ENCODE measurements around the gene PVRIG.
"Not testable (repeated sequence)": the region's sequence is repeated elsewhere in the genome, so short reads cannot be mapped to it uniquely, and the experiment has no call there.

Gene PVRIG

DNA sequence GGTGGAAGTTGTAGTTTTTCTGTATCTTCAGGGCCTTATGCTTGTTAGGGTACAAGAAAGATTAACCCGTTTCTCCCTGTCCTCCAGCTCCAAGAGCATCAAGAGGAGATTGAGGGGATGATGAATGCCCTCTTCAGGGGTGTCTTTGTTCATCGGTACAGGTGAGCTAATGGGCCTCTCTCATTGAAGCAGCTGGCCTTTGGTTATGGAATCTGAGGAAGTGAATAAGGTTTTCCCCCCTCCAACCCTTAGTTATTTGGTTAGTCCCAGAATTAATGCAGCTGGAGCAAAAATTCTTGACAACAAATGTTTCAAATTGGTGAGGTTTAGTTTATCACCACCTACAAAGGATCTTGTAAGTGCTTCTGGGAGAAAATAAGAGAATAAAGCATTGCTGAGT, 24.5 kb upstream of the PVRIG start:
- DNase-seq (ENCODE audit: low read depth, low spot score) = no peak

DNA sequence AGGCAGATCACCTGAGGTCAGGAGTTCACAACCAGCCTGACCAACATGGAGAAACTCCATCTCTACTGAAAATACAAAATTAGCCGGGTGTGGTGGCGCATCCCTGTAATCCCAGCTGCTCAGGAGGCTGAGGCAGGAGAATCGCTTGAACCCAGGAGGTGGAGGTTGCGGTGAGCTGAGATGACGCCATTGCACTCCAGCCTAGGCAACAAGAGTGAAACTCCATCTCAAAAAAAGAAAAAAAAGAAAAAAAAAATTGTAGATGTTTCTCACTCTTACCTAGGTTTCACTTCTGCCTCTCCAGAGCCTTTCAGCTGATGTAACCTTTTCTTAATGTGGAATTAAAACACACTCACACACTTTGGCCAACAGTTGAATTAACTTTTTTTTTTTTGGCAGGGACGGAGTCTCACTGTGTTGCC, 23.8 kb upstream of the PVRIG start:
- not testable (repeated sequence) for DNase-seq (ENCODE audit: low read depth, low spot score)

DNA sequence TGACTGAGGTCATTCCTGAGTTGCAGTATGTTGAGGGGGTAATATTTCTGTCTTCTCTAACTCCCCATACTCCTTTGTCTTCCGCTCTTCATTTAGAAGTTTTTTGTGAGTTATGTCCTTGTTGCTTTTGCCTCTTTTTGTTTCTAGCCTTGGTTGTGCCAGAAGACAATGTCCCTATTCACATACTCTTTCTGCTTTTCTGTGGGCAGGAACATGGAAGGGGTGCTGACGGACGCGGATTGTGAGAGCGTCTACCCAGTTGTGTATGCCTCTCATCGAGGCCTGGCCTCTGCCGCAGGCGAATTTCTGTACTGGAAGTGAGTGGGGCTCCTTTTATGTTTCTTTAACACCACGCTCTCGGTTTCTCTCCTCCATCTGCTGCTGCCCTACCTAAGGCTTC, 21.5 kb upstream of the PVRIG start:
- DNase-seq (ENCODE audit: low read depth, low spot score) = no peak

DNA sequence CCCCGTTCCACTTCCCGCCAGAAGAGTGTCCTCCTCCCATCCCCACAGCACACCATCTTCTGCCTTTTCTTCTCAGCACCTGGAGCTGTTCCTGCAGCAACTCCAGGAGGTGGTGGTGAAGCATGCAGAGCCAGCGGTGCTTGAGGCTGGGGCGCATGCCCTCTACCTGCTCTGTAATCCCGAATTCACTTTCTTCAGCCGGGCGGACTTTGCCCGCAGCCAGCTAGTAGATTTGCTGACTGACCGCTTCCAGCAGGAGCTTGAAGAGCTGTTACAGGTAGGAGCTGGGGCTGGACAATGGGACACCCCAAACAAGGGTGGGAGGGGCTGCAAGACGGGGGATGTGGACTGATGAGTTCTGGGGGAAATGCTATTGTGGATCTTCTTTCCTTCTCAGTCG, 19.1 kb upstream of the PVRIG start:
- DNase-seq (ENCODE audit: low read depth, low spot score) = no peak

DNA sequence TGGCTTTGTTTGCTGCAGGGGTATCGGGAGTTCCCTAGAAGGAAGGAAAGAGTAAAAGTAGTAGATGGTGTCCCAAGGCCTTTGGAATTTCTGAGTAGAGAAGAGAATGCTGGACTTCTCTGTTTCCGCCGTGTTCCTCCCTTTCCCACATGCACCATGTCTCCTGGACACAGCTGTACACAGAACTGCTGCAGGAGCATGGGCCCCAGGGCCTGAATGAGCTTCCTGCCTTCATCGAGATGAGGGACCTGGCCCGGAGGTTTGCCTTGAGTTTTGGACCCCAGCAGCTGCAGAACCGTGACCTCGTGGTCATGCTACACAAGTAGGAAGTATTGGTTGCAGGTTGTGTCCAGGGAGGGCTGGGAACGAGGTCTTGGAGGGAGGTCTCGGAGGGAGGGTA, 15.3 kb upstream of the PVRIG start:
- DNase-seq (ENCODE audit: low read depth, low spot score) = no peak

DNA sequence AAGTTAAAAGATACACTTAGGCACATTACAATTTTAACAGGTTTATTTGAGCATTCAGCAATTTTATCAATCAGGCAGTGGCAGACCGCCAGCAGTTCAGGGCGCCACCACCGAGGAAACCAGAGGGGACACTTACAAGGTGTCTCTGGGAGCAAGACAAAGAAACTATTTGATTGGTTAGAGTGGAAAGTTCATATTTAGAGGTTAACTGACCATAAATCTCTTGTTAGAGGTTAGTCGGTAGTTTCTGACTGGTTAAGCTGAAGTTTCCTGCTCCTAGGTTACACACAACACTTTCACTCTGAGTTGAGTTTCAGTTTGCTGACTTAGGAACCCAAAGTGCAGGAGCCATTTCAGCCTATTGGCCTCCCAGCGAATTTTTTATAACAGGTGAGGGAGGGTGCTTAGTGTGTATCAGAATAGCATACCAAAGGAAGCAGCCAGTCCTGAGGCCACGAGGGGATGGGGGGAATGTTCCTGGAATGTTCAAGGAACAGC, 10.8 kb upstream of the PVRIG start:
- no peak for DNase-seq (ENCODE audit: low read depth, low spot score)

DNA sequence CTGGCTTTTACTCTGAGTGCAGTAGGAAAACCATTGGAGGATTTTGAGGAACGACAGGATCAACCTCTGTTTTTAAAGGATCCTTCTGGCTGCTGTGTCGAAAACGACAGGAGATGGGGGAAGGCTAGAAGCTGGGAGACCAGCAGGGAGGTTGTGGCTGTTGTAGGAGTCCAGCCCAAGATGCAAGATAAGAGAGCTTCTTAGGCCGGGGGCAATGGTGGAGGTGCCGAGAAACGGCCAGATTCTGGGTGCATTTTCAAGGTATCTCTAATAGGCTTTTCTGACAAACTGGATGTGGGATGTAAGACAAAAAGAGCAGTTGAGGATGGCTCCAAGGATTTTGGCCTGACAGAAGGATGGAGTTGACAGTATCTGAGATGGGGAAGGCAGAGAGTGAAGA, 10.3 kb upstream of the PVRIG start:
- DNase-seq (ENCODE audit: low read depth, low spot score) = no peak

DNA sequence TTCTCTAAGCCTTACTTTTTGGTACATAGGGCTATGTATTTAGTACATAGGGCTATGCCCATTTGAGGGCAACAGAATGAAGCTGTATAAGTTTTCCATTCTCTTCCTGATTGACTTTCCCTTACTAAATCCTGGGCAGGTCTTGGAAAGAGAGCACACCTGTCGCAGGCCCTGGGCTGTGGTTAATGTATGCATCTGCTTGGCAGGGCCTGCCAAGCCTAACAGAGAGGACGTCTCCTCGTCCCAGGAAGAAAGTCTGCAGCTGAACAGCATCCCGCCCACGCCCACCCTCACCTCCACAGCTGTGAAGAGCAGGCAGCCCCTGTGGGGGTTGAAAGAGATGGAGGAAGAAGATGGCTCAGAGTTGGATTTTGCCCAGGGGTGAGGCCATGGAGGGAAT, 8.9 kb upstream of the PVRIG start:
- no peak for DNase-seq (ENCODE audit: low read depth, low spot score)

DNA sequence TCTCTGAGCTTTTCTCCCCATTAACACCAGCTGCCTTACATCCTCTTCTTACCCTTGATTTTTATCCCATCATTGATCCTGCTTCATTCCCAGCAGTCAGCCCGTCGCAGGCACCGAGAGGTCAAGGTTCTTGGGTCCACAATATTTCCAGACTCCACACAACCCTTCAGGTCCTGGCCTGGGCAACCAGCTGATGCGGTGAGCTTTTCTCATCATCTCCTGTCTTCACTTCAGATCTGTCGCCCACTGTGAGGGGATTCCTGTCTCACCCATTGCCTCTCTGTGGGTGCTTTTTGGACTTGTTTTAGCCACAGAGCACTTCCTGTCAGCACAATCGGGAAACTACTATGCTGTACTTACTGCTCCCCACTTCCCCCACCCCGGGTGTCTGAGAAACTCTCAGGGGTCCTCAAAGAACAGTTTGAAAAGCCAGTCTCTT, 8.4 kb upstream of the PVRIG start:
- no peak for DNase-seq (ENCODE audit: low read depth, low spot score)

DNA sequence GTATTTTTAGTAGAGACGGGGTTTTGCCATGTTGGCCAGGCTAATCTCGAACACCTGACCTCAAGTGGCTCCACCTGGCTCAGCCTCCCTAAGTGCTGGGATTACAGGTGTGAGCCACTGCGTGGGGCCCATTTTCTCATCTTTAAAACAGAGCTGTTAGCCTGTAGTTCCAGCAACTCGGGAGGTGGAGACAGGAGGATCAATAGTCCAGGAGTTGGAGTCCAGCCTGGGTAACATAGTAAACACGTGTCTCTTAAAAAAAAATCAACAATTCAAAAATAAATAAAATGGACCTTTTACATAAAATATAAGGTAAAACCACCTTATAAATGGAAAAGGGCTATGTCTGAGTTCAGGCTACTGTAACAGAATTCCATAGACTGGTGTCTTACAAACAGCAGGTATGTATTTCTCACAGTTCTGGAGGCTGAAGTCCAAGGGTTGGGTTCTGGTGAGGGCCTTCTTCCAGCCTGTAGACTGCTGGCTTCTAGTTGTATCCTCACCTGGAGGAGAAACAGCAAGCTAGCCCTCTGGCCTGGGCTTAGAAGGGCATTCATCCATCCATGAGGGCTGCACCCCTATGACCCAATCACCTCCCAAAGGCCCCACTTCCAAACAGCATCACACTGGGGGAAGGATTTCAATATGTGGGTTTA, 7.0 kb upstream of the PVRIG start:
- DNase-seq (ENCODE audit: low read depth, low spot score) = no peak

DNA sequence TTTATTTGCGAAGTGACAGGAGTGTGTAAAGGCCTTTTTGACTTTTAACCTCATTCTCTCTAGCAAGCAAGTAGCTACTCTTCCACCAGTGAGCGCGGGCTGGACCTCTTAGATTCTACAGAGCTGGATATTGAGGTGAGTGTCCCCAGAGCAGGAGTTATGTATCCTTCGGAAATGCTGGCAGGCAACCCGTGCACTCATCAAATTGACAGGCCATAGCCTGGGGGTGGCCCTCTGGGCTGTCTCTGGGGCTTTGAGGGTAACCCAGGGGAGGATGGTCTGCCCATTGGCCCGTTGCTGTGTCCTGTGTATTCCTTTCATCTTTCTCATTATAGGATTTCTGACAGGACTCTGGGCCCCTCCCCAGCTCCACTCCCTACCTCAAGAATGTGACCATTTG, 6.1 kb upstream of the PVRIG start:
- no peak for DNase-seq (ENCODE audit: low read depth, low spot score)

DNA sequence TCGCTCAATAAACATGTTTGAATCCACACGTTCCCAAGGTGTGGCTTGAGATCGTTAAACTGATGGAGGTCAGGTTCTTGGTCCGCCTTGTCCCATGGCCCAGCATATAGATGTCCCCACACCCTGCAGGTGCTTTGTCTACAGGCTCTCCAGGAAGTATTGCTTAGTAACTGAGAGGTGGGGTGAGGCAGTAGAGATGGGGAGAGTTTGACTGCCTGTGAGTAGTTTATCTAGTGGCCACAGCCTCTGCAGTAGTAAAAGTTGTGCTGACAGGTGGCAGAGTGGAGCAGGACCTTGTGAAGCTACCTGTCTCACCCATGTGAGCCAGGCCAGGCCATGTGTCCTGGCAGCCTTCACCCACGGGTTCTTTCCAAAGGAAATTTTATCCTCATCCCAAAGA, 5.4 kb upstream of the PVRIG start:
- not testable (repeated sequence) for DNase-seq (ENCODE audit: low read depth, low spot score)

DNA sequence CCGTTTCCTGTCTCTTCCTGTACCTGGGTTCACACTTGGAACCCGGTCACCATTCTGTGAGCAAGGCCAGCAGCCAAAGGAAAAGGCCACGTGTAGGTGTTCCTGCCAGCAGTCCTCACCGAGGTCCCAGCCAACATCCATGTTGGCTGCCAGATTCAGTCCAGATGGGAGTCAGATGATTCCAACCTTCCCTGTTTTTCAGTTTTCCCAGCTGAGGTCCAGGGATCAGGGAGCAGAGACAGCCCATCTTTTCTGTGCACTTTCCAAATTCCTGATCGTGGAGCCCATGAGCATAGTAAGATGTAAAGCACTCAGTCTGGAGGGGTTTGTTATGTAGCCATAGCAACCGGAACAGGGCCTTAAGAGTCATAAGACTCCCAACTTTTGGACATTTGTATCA, 3.9 kb upstream of the PVRIG start:
- no peak for DNase-seq (ENCODE audit: low read depth, low spot score)

DNA sequence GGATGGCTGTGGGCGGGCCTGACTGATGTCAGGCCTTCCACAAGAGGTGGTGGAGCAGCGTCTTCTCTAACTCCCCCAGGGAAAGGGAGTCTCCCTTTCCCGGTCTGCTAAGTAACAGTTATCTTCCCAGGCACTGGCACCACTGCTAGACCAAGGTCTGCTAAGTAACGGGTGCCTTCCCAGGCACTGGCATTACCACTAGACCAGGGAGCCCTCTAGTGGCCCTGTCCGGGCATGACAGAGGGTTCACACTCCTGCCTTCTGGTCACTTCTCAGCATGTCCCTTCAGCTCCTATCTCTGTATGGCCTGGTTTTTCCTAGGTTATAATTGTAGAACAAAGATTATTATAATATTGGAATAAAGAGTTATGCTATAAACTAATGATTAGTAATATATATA, 1.8 kb upstream of the PVRIG start:
- DNase-seq (ENCODE audit: low read depth, low spot score) = not testable (repeated sequence)

DNA sequence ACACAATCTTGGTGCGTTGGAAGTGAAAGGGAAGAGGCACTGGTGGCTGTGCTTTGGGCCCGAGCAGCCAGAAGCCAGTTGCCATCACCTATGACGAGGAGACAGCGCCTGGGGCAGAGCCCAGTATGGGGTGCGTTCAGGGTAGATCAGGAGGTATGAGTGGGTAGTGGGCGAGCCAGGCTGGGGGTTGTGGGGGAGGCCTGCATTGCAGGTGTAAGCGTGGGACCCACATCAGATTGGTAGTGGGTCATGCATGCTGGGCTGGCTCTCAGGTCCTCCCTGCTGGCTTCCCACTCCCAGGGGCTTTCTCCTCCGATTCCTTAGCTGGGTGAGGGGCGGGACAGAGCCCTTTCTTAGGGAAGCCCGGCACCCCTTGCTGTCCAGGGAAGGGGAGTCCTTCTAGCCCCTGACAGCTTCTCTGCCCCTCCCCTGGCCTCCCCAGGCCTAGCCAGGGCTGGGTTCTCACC, 445 bp upstream of the PVRIG start:
- no peak for DNase-seq (ENCODE audit: low read depth, low spot score)

DNA sequence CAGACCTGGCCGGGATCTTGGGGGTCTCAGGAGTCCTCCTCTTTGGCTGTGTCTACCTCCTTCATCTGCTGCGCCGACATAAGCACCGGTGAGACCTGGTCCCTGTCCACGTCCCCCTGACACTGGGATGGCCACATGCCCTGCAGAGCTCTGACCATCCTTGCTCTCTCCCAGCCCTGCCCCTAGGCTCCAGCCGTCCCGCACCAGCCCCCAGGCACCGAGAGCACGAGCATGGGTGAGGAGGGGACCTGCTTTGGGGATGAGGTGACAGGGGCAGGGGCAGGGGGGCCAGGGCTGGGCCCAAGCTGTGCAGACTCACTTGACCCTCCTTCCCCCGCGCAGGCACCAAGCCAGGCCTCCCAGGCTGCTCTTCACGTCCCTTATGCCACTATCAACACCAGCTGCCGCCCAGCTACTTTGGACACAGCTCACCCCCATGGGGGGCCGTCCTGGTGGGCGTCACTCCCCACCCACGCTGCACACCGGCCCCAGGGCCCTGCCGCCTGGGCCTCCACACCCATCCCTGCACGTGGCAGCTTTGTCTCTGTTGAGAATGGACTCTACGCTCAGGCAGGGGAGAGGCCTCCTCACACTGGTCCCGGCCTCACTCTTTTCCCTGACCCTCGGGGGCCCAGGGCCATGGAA, 959 bp downstream of the PVRIG start:
- DNase-seq (ENCODE audit: low read depth, low spot score) = no peak

DNA sequence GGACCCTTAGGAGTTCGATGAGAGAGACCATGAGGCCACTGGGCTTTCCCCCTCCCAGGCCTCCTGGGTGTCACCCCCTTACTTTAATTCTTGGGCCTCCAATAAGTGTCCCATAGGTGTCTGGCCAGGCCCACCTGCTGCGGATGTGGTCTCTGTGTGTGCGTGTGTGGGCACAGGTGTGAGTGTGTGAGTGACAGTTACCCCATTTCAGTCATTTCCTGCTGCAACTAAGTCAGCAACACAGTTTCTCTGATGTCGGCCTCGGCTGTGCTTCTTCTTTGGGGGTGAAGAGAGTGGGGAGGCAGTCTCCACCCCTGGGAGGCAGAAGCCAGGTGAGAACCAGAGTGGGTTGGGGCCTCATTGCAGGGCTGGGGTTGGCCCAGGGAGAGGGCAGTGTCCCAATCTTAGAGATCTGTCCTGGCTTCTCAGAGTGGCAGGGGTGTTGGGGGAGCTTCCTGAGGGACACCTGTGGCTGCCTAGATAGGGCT, 1.5 kb downstream of the PVRIG start:
- no peak for DNase-seq (ENCODE audit: low read depth, low spot score)

DNA sequence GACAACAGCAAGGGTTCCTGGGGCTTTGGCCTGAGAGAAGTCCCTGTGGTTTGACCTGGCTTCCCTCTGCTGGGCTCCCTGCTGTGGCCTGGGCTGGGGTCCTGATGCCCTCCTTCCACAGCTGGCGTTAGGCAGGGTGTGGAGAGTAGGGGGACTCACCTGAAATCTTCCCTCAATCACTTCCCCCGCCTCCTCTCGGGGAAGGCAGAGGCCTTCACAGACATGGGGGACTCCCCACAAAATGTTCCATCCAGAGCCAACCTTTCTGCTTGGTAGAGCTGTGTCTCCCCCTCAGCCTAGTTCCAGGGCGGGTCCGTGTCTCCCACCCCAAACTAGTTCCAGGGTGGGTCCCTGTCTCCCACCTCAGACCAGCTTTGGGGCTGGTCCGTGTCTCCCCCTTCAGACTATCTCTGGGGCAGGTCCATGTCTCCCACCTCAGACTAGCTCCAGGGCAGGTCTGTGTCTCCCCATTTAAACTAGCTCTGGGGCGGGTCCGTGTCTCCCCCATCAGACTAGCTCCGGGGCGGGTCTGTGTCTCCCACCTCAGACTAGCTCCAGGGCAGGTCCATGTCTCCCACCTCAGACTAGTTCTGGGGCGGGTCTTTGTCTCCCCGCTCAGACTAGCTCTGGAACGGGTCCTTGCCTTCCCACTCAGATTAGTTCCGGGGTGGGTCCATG, 2.2 kb downstream of the PVRIG start:
- DNase-seq (ENCODE audit: low read depth, low spot score) = no peak

DNA sequence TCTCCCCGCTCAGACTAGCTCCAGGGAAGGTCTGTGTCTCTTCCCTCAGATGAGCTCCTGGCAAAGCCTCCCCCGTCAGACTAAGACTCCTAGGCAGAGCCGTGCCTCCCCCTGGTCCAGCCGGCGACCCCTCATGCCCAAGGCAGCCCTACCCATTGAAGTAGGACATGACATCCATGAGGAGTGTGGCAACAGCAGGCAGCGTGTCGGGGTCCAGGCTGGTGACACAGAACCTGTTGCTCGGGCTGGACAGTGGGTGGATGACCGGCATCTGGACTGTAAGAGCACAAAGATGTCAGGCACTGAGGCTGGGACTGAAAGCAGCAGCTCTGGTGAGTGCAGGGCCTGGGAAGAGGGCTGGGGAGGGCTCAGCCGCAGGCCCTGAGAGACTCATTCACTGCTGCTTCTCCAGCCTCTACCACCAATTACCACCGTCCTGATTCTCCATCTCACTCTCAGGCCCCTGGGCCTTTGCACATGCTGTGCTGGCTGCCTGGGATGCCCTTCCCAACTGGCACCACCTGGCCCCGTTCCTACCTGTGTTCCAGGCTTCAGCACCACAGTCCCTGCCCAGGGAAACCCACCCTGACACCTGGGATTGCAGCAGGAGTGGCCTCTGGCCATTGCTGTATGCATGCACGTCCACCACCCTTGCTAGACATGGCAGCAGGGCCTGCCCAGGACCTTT, 2.8 kb downstream of the PVRIG start:
- DNase-seq (ENCODE audit: low read depth, low spot score) = no peak

DNA sequence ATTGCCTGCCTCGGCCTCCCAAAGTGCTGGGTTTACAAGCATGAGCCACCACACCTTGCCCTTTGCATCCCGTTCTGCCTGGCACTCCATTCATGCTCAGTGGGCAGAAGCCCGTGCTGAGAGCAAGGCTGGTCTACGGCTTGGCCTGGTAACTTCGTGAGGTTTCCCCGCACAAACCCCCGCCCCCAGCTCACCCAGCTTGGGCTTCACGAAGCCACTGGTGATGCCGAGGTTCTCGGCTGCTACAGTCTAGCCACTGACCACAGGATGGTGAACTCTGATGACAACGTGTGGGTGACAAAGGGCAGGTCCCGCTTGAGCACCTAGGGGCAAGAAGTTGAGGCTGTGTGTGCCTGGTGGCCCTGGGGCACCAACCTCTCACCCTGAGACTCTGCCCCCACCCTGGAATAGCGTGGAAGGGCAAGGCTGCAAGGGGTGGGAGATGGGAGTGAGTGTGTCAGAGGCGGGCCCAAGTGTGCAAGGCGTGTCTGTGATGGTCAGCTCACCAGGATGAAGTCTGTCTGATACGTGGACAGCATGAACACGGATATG, 3.7 kb downstream of the PVRIG start:
- not testable (repeated sequence) for DNase-seq (ENCODE audit: low read depth, low spot score)

DNA sequence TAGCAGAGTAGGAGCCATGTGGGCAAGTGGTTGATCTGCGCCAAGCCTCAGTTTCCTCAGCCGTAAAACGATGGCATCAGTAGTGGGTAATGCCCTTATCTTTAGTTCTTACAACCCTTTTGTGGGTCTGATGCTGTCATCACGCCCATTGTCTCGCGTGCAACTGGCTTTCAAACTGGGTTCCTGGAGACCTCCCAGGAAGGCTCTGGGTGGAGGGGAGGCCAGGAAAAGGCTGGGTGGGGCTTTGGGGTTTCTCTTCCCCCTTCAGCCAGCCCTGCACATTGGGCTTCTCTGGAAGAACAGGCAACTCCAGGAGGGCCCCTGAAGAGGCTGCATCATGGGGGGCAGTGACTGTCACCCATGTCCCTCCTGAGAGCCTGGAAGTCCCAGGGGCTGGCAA, 5.1 kb downstream of the PVRIG start:
- DNase-seq (ENCODE audit: low read depth, low spot score) = not testable (repeated sequence)

Measured in iPS DF 19.7 (cell line).